Urinary bladder (tissue), 4 donors: ENCODE data around the gene DPY19L2. TPM values are rescaled to one million over a fixed set of nuclear protein-coding genes. Genes with fewer than 3 reads are reported as not detected.
"Not testable (repeated sequence)": the region's sequence is repeated elsewhere in the genome, so short reads cannot be mapped to it uniquely, and the experiment has no call there.

Source experiments
- DNase-seq: peaks from one replicate; pipeline ENCODE4 v3.0.0-alpha.2; 2015; ENCODE audit errors: extremely low spot score
- H3K27ac ChIP-seq: one replicate; pipeline ENCODE4 v1.5.1; 2013; ENCODE audit warnings: low read depth, mild to moderate bottlenecking, moderate library complexity
- H3K36me3 ChIP-seq: one replicate; pipeline ENCODE4 v1.6.1; 2013; ENCODE audit warnings: mild to moderate bottlenecking, moderate library complexity; ENCODE audit not compliant: insufficient read depth
- H3K4me1 ChIP-seq: one replicate; pipeline ENCODE4 v1.6.1; 2013; ENCODE audit warnings: mild to moderate bottlenecking, moderate library complexity; ENCODE audit not compliant: insufficient read depth
- H3K4me3 ChIP-seq: one replicate; pipeline ENCODE4 v1.5.1; 2013; ENCODE audit warnings: low read depth, low read length
- WGBS: extraction: QIAGEN DNeasy Blood & Tissue Kit; methylation state at CpG from one replicate; pipeline ENCODE4 v1.1.7; 2013; 5-methylcytosine and 5-hydroxymethylcytosine counted together
- polyA plus RNA-seq: library from polyadenylated mRNA; stranded (reverse); fragments of 200-250 nt; gene quantifications from one replicate; pipeline ENCODE4 v1.2.3, GENCODE V29; 2013
- total RNA-seq: library from RNA; depleted of rRNA; stranded (reverse); fragments of >200 nt; gene quantifications from one replicate; pipeline ENCODE4 v1.2.3, GENCODE V29; 2014
- donor health status: healthy with polysubstance abuse.
- donor health status: healthy.

The DPY19L2 gene
- total and polyA plus RNA-seq, 2 donors, result 6.5 to 54.2 TPM

DNA sequence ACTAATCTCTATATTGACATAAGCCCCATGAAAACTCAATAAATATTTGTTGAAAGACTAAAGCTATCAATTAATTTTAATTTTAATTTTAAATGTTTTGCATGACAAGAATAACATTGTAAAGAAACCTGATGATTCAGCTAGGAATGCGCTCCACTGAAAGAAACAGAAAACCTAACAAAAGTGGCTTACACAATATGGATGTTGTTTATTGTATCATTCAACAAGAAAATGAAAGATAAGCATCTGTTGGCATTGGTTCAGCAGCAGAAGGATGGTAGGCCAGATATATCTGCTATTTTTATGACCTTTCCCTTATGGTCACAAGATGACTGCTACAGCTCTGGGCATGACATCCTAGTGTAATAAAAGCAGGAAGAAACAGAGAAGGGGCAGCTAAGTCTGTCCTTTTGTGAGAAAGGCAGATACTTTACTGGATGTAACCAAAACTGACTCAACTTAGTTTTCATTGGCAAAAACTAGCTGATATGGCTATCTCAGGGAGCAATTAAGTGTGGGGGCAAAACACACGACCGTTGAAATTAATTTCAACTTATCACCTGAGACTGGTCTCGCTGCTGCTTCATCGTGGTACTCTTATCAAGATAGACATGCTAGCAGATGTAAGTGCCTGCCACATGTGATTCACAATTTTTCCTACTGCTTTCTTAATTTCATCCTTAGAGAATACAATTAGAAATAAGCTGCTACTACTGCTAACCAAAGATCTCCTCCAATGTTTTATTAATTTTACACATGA is 24.7 kb downstream of the DPY19L2 start:
- H3K27ac ChIP-seq, H3K4me1 ChIP-seq, H3K36me3 ChIP-seq, DNase-seq, H3K4me3 ChIP-seq: not testable (repeated sequence)
- WGBS, result 49% methylated on average over 5 of the region's 5 CpGs

DNA sequence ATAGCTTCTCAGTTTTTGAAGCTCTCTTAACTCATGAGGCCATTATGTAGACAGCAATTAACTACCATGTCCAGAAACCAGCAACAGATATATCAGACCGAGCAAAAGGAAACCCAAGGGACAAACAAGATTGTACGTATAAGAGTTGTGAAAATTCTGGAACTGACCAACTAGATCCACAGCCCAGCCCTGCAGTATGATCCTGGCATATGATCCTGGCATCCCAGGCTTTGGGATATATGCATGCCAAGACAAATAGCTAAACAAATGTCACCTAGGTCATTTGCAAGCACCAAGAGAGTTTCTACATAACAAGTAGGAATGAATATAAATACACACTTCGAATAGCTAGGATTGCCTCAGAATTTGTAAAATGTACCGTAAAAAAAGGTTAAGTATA is 44.0 kb downstream of the DPY19L2 start:
- H3K4me3 ChIP-seq, H3K36me3 ChIP-seq, H3K27ac ChIP-seq, DNase-seq, H3K4me1 ChIP-seq: not testable (repeated sequence)
- WGBS, result 77% methylated on average over 4 of the region's 4 CpGs

DNA sequence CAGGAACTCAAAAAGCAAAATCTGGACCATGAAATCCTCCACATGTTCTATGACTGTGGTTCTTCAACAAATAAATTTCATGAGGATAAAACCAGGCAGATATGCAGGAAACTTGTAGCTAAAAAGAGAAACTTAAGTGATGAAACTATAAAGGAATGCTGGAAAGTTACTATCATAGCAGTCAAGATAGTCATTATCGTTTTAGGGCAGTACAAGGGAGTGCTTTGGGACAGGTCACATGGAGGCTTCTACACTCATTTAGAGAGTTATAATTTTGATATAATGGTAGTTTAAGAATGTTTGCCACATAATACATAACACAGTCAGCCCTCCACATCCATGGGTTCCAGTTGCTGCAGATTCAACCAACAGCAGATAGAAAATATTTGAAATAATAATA is 52.7 kb downstream of the DPY19L2 start:
- WGBS, result 31% methylated on average over 1 of the region's 1 CpG
- H3K4me1 ChIP-seq, H3K4me3 ChIP-seq, H3K27ac ChIP-seq, DNase-seq, H3K36me3 ChIP-seq: not testable (repeated sequence)

DNA sequence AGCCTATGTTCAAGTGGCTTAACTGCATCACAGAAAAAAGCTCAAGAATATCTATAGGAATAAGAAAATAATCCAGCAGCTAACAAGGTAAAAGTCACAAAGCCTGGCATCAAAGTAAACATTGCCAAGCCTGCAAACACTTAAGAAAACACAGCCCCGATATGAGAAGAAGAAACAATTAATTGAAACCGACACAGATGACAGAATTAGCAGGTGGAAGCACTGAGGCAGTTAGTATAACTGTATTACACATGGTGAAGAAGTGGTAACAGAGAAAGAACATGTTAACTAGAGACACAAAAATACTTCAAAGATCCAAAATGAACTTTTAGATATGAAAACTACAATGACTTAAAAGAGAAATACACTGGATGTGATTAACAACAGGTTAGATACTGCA is 57.0 kb downstream of the DPY19L2 start:
- not testable (repeated sequence) for H3K4me3 ChIP-seq, H3K4me1 ChIP-seq, DNase-seq, H3K36me3 ChIP-seq, H3K27ac ChIP-seq
- 92% methylated on average over 2 of the region's 2 CpGs for WGBS

DNA sequence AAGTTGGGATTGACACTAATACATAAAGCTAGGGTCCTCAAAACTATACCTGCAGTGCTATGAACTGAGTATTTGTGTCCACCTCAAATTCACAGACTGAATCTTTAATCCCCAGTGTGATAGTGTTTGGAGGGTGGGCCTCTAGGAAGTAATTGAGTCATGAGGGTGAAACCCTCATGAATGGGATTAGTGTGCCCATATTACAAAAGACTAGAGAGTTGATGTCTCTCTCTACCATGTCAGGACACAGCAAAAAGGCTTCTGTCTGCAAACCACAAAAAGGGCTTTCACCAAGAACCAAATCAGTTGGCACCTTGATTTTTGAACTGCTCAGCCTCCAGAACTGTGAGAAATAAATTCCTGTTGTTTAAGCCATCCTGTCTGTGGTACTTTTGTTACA is 59.0 kb downstream of the DPY19L2 start:
- DNase-seq, H3K36me3 ChIP-seq, H3K4me3 ChIP-seq, H3K4me1 ChIP-seq, H3K27ac ChIP-seq: not testable (repeated sequence)

DNA sequence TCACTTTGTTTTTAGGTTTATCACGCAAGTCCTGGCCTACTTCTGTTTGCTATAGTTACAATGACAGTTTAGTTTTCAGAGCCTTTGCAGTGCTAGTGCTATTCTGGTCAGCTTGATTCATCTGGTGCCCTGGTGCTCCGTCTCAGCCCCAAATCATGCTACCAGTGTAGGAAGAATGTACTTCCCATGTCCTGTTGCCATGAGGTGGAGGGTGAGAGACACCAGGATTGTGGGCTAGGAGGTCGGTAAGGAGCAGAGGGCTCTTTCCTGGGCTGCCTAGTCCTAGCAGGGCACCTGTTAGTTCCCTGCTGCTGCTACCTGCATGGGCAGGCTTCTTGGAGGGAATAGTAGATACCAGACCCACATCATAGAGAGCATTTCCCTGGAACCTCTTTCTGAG is 63.3 kb downstream of the DPY19L2 start:
- H3K27ac ChIP-seq, H3K36me3 ChIP-seq, DNase-seq, H3K4me1 ChIP-seq, H3K4me3 ChIP-seq: not testable (repeated sequence)
- WGBS, result 90% methylated on average over 3 of the region's 3 CpGs

DNA sequence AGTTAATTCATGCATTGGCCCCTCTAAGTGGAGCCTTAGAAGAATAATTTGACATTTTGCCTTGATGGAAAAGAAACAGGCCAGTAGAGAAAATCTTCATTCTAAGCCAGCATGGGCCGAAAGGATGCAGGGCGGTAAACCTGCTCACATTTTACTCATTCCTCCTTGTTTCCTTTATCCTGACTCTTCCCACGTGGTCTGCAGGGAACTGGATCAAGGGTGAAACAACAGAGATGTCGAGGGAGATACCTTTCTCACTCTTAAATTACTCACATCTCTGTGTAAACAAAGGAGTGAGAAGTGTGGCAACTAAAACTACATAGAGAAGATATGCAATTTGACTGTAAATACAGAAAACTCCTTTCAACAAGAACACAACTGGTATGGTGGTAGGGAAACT is 73.5 kb downstream of the DPY19L2 start:
- not testable (repeated sequence) for H3K27ac ChIP-seq, H3K4me3 ChIP-seq, H3K36me3 ChIP-seq, DNase-seq, H3K4me1 ChIP-seq
- WGBS, result 44% methylated on average over 4 of the region's 4 CpGs

DNA sequence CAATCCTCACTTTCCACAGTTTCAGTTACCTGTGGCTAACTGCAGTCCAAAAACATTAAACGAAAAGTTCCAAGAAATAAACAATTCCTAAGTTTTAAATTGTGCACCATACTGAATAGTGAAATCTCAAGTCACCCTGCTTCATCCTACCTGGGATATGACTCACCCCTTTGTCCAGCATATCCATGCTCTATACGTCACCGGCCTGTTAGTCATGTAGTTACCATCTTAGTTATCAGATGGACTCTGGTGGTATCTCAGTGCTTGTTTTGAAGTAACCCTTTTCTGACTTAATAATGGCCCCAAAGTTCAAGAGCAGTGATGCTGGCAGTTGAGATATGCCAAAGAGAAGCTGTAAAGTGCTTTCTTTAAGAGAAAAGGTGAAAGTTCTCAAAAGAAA is 83.9 kb downstream of the DPY19L2 start:
- H3K36me3 ChIP-seq, H3K4me3 ChIP-seq, DNase-seq, H3K4me1 ChIP-seq, H3K27ac ChIP-seq: not testable (repeated sequence)
- WGBS, result 92% methylated on average over 3 of the region's 3 CpGs

DNA sequence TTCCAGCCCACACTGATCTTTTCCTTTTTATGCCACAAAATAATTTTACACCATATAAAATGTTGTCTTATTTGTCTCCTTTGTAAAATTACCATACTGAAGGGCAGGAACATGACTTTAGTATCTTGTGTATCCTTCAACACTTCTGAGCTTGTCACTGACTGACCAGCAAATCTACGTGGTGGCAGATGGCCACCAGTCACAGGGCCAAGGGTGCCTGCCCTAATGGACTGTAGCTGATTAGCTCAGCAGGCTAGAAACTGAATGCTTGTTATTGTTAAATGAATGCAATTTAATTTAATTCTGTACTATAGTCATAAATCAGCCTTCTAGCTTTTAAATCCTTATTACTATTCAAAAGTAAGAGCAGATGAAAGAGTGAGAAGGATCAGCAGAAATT is 85.0 kb downstream of the DPY19L2 start:
- not testable (repeated sequence) for H3K27ac ChIP-seq, H3K4me3 ChIP-seq, H3K4me1 ChIP-seq, DNase-seq, H3K36me3 ChIP-seq
- 69% methylated on average over 1 of the region's 1 CpG for WGBS

DNA sequence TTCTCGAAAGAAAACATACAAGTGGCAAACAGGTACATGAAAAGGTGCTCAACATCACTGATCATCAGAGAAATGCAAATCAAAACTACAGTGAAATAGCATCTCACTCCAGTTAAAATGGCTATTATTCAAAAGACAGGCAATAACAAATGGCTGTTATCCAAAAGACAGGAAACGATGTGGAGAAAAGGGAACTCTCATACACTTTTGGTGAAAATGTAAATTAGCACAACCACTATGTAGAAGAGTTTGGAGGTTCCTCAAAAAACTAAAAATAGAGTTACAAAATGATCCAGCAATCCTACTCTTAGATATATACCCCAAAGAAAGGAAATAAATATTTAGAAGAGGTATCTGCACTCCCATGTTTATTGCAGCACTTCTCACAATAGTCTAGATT is 90.7 kb downstream of the DPY19L2 start:
- DNase-seq, H3K4me1 ChIP-seq, H3K27ac ChIP-seq, H3K36me3 ChIP-seq, H3K4me3 ChIP-seq: not testable (repeated sequence)
- 80% methylated on average over 2 of the region's 2 CpGs for WGBS

DNA sequence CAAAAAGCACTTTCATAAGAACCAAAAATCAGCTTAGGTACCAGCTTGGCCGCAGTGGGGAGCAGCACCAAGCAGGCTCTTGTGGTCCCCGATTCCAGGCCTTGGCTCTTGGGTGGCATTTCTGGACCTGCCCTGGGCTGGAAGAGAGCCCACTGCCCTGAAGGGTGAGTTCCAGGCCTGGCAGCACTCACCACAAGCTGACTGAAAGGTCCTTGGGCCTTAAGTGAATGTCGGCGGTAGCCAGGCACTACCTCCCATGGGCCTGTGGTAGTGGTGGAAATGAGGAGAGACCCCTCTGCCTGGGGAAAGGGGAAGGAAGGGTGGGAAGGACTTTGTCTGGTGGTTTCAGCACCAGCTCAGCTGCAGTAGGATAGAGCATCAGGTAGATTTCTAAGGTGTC is 96.3 kb downstream of the DPY19L2 start:
- DNase-seq, H3K27ac ChIP-seq, H3K4me1 ChIP-seq, H3K36me3 ChIP-seq, H3K4me3 ChIP-seq: not testable (repeated sequence)
- 95% methylated on average over 4 of the region's 4 CpGs for WGBS

DNA sequence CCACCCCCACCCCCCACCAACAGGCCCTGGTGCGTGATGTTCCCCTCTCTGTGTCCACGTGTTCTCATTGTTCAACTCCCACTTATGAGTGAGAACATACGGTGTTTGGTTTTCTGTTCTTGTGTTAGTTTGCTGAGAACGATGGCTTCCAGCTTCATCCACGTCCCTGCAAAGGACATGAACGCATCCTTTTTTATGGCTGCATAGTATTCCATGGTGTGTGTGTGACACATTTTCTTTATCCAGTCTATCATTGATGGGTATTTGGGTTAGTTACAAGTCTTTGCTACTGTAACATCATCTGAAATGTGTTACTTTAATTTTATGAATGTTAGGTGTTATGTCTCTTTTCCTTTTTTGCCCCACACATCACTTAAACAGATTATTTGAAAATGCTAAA is 109.8 kb downstream of the DPY19L2 start:
- H3K27ac ChIP-seq, H3K4me3 ChIP-seq, H3K4me1 ChIP-seq, DNase-seq, H3K36me3 ChIP-seq: not testable (repeated sequence)
- 85% methylated on average over 6 of the region's 6 CpGs for WGBS

DNA sequence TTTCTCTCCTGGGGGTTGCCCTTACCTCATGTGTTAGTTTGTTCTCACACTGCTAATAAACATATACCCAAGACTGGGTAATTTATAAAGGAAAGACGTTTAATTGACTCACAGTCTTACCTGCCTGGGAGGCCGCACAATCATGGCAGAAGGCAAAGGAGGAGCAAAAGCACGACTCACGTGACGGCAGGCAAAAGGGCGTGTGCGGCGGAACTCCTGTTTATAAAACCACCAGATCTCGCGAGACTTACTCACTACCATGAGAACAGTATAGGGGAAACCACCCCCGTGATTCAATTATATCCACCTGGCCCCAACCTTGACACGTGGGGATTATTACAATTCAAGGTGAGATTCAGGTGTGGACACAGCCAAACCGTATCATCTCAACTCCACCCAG is 116.9 kb downstream of the DPY19L2 start:
- not testable (repeated sequence) for H3K36me3 ChIP-seq, DNase-seq, H3K27ac ChIP-seq, H3K4me3 ChIP-seq, H3K4me1 ChIP-seq
- 81% methylated on average over 13 of the region's 13 CpGs for WGBS

DNA sequence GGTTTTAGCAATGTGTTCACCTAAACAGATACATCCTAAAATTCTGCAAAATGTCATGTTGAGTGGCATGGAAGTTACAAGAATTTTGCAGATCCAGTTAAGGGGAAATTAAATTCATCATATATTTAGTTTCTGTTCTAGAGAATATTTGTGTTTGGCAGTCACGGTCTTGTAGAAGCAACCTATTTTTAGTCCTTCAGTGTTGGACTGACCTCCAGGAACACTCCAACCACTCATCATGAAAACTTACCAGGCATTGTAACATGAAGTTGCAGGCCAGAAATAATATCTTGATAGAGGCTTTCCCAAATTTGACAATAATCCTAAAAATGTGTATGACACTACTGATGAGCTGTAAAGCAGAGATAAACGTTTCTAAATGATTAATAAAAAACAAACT is 119.3 kb downstream of the DPY19L2 start:
- H3K4me1 ChIP-seq, H3K4me3 ChIP-seq, H3K36me3 ChIP-seq, H3K27ac ChIP-seq, DNase-seq: not testable (repeated sequence)
- WGBS, result 47% methylated on average over 2 of the region's 2 CpGs
